Measurements from ENCODE around the gene FAM210B.

Gene FAM210B

GRCh38 chr20:56382696-56383095 is 23.9 kb downstream of the FAM210B start:
- no peak for ATAC-seq
- TF ChIP-seq TSHZ2 (CRISPR knock-in tag; IDR thresholded peaks at IDR 0.05), result no peak
- TF ChIP-seq SNAI2 (CRISPR knock-in tag; IDR thresholded peaks at IDR 0.05), result no peak
- TF ChIP-seq TOX (CRISPR knock-in tag; IDR thresholded peaks at IDR 0.05; ENCODE audit: borderline replicate concordance), result no peak
- no peak for TF ChIP-seq ZFP3 (CRISPR knock-in tag; IDR thresholded peaks at IDR 0.05)
- no peak for TF ChIP-seq CSDC2 (CRISPR knock-in tag; IDR thresholded peaks at IDR 0.05)
- no peak for TF ChIP-seq ZNF8 (CRISPR knock-in tag; IDR thresholded peaks at IDR 0.05)
- TF ChIP-seq PPARA (CRISPR knock-in tag; IDR thresholded peaks at IDR 0.05; ENCODE audit: borderline replicate concordance), result no peak
- TF ChIP-seq BACH2 (CRISPR knock-in tag; IDR thresholded peaks at IDR 0.05; ENCODE audit: borderline replicate concordance), result no peak
- TF ChIP-seq ISL1 (CRISPR knock-in tag; IDR thresholded peaks at IDR 0.05), result no peak
- TF ChIP-seq TCF4 (CRISPR knock-in tag; IDR thresholded peaks at IDR 0.05; ENCODE audit: borderline replicate concordance), result no peak
- no peak for TF ChIP-seq RARB (CRISPR knock-in tag; IDR thresholded peaks at IDR 0.05)
- TF ChIP-seq ZFP30 (CRISPR knock-in tag; IDR thresholded peaks at IDR 0.05), result no peak
- TF ChIP-seq ARNTL (CRISPR knock-in tag; IDR thresholded peaks at IDR 0.05; ENCODE audit: borderline replicate concordance, low read depth), result no peak
- TF ChIP-seq, protein P1, sequence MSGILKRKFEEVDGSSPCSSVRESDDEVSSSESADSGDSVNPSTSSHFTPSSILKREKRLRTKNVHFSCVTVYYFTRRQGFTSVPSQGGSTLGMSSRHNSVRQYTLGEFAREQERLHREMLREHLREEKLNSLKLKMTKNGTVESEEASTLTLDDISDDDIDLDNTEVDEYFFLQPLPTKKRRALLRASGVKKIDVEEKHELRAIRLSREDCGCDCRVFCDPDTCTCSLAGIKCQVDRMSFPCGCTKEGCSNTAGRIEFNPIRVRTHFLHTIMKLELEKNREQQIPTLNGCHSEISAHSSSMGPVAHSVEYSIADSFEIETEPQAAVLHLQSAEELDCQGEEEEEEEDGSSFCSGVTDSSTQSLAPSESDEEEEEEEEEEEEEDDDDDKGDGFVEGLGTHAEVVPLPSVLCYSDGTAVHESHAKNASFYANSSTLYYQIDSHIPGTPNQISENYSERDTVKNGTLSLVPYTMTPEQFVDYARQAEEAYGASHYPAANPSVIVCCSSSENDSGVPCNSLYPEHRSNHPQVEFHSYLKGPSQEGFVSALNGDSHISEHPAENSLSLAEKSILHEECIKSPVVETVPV (CRISPR knock-in tag; IDR thresholded peaks at IDR 0.05), result no peak
- TF ChIP-seq POU6F1 (CRISPR knock-in tag; IDR thresholded peaks at IDR 0.05; ENCODE audit: borderline replicate concordance, low read depth), result no peak
- TF ChIP-seq GLIS3 (CRISPR knock-in tag; IDR thresholded peaks at IDR 0.05), result no peak
- no peak for TF ChIP-seq ESRRG (CRISPR knock-in tag; IDR thresholded peaks at IDR 0.05)

GRCh38 chr20:56383334-56383733 is 24.6 kb downstream of the FAM210B start:
- no peak for TF ChIP-seq ZFP30 (CRISPR knock-in tag; IDR thresholded peaks at IDR 0.05)
- no peak for TF ChIP-seq RARB (CRISPR knock-in tag; IDR thresholded peaks at IDR 0.05)
- no peak for TF ChIP-seq CSDC2 (CRISPR knock-in tag; IDR thresholded peaks at IDR 0.05)
- TF ChIP-seq ZC3H10 (CRISPR knock-in tag; IDR thresholded peaks at IDR 0.05), result no peak
- TF ChIP-seq ZNF70 (CRISPR knock-in tag; IDR thresholded peaks at IDR 0.05), result no peak
- TF ChIP-seq PPARA (CRISPR knock-in tag; IDR thresholded peaks at IDR 0.05; ENCODE audit: borderline replicate concordance), result no peak
- no peak for ATAC-seq

DNA sequence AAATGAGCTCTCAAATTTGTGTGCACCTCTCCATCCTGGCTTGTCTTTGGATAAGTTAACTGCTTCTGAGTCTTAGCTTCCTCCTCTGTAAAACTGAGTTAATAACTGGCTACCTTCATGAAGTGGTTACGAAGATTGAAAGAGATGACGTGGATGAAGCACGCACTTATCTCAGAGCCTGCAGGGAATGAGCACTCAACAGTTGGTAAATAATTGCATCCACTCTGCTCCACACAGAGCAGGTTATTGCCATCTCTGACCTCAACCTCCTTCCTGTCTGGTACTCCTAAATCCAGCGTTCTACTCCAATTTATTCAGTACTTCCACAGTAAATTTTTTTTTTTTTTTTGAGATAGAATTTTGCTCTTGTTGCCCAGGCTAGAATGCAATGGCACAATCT is 26.4 kb downstream of the FAM210B start:
- ATAC-seq, result no peak
- TF ChIP-seq OSR1 (CRISPR knock-in tag; IDR thresholded peaks at IDR 0.05) (no peak), ESRRG (CRISPR knock-in tag; IDR thresholded peaks at IDR 0.05) (no peak), ARNTL (CRISPR knock-in tag; IDR thresholded peaks at IDR 0.05; ENCODE audit: borderline replicate concordance, low read depth) (no peak), POU6F1 (CRISPR knock-in tag; IDR thresholded peaks at IDR 0.05; ENCODE audit: borderline replicate concordance, low read depth) (no peak), ZFP30 (CRISPR knock-in tag; IDR thresholded peaks at IDR 0.05) (no peak), ZNF565 (CRISPR knock-in tag; conservative IDR thresholded peaks at IDR 0.05; ENCODE audit: low read depth) (no peak), RARB (CRISPR knock-in tag; IDR thresholded peaks at IDR 0.05) (no peak), ZNF70 (CRISPR knock-in tag; IDR thresholded peaks at IDR 0.05) (no peak), GLIS3 (CRISPR knock-in tag; IDR thresholded peaks at IDR 0.05) (no peak), ISL1 (CRISPR knock-in tag; IDR thresholded peaks at IDR 0.05) (no peak), ZC3H10 (CRISPR knock-in tag; IDR thresholded peaks at IDR 0.05) (no peak), PPARA (CRISPR knock-in tag; IDR thresholded peaks at IDR 0.05; ENCODE audit: borderline replicate concordance) (no peak), CSDC2 (CRISPR knock-in tag; IDR thresholded peaks at IDR 0.05) (no peak), SNAI2 (CRISPR knock-in tag; IDR thresholded peaks at IDR 0.05) (no peak), BACH2 (CRISPR knock-in tag; IDR thresholded peaks at IDR 0.05; ENCODE audit: borderline replicate concordance) (no peak), TCF4 (CRISPR knock-in tag; IDR thresholded peaks at IDR 0.05; ENCODE audit: borderline replicate concordance) (no peak)
- TF ChIP-seq, protein P1 (CRISPR knock-in tag; IDR thresholded peaks at IDR 0.05), result no peak
- TF ChIP-seq, protein P2, sequence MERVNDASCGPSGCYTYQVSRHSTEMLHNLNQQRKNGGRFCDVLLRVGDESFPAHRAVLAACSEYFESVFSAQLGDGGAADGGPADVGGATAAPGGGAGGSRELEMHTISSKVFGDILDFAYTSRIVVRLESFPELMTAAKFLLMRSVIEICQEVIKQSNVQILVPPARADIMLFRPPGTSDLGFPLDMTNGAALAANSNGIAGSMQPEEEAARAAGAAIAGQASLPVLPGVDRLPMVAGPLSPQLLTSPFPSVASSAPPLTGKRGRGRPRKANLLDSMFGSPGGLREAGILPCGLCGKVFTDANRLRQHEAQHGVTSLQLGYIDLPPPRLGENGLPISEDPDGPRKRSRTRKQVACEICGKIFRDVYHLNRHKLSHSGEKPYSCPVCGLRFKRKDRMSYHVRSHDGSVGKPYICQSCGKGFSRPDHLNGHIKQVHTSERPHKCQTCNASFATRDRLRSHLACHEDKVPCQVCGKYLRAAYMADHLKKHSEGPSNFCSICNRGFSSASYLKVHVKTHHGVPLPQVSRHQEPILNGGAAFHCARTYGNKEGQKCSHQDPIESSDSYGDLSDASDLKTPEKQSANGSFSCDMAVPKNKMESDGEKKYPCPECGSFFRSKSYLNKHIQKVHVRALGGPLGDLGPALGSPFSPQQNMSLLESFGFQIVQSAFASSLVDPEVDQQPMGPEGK (CRISPR knock-in tag; IDR thresholded peaks at IDR 0.05; ENCODE audit: borderline replicate concordance), result no peak
- TF ChIP-seq, protein P3, sequence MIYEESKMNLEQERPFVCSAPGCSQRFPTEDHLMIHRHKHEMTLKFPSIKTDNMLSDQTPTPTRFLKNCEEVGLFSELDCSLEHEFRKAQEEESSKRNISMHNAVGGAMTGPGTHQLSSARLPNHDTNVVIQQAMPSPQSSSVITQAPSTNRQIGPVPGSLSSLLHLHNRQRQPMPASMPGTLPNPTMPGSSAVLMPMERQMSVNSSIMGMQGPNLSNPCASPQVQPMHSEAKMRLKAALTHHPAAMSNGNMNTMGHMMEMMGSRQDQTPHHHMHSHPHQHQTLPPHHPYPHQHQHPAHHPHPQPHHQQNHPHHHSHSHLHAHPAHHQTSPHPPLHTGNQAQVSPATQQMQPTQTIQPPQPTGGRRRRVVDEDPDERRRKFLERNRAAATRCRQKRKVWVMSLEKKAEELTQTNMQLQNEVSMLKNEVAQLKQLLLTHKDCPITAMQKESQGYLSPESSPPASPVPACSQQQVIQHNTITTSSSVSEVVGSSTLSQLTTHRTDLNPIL (CRISPR knock-in tag; IDR thresholded peaks at IDR 0.05; ENCODE audit: low read depth), result no peak
